Right kidney (tissue), 1 donor: ENCODE measurements around the gene PRKCQ.
"Not testable (repeated sequence)": the region's sequence is repeated elsewhere in the genome, so short reads cannot be mapped to it uniquely, and the experiment has no call there.

Experiments
- DNase-seq: peaks from one replicate; pipeline ENCODE4 v3.0.0-alpha.2; 2016

PRKCQ gene

GRCh38 chr10:6383096-6383812 lies 196.8 kb downstream of the PRKCQ start:
- DNase-seq: no peak

GRCh38 chr10:6382081-6382480 lies 198.0 kb downstream of the PRKCQ start:
- DNase-seq: no peak

- DNase-seq: not testable (repeated sequence)
Observed at GRCh38 chr10:6380478-6380877, 199.6 kb downstream of the PRKCQ start.

- DNase-seq: no peak
Observed at GRCh38 chr10:6379015-6379776, 200.9 kb downstream of the PRKCQ start.
